G401.6 (cell line): Measurements from ENCODE around the gene CCL28.
"Not testable (repeated sequence)": the region's sequence is repeated elsewhere in the genome, so short reads cannot be mapped to it uniquely, and the experiment has no call there.

ENCODE experiments used
- FAIRE-seq: peaks from 2 replicates; lab custom pipeline; 2012; peaks lifted over from hg19 to GRCh38; lab: Jason Lieb, UNC

The CCL28 gene

GRCh38 chr5:43412156-43412555 lies at the start of gene CCL28:
CCL28 (minus strand) TSS chr5:43412391; CDS start chr5:43412316, 75 bp downstream.
- FAIRE-seq, result no peak

- no peak for FAIRE-seq
Observed at GRCh38 chr5:43461066-43461465, 48.9 kb upstream of the CCL28 start.

GRCh38 chr5:43456556-43456955 lies 44.4 kb upstream of the CCL28 start:
- FAIRE-seq, result no peak

- FAIRE-seq, result not testable (repeated sequence)
Observed at GRCh38 chr5:43441575-43441974, 29.4 kb upstream of the CCL28 start.

GRCh38 chr5:43437062-43437660 lies 25.0 kb upstream of the CCL28 start:
- no peak for FAIRE-seq

- FAIRE-seq, result no peak
Observed at GRCh38 chr5:43433382-43433781, 21.2 kb upstream of the CCL28 start.

GRCh38 chr5:43432486-43433375 lies 20.5 kb upstream of the CCL28 start:
- no peak for FAIRE-seq

GRCh38 chr5:43429706-43430105 lies 17.5 kb upstream of the CCL28 start:
- FAIRE-seq, result no peak

GRCh38 chr5:43429016-43429415 lies 16.8 kb upstream of the CCL28 start:
- FAIRE-seq, result no peak

- FAIRE-seq, result no peak
Observed at GRCh38 chr5:43427306-43427705, 15.1 kb upstream of the CCL28 start.

GRCh38 chr5:43425983-43426382 lies 13.8 kb upstream of the CCL28 start:
- FAIRE-seq, result no peak

GRCh38 chr5:43423086-43423485 lies 10.9 kb upstream of the CCL28 start:
- not testable (repeated sequence) for FAIRE-seq

- no peak for FAIRE-seq
Observed at GRCh38 chr5:43422143-43422542, 10.0 kb upstream of the CCL28 start.

GRCh38 chr5:43421450-43422133 lies 9.4 kb upstream of the CCL28 start:
- FAIRE-seq, result no peak

- no peak for FAIRE-seq
Observed at GRCh38 chr5:43420241-43420640, 8.1 kb upstream of the CCL28 start.

- no peak for FAIRE-seq
Observed at GRCh38 chr5:43418561-43418960, 6.4 kb upstream of the CCL28 start.

- FAIRE-seq, result no peak
Observed at GRCh38 chr5:43416803-43417394, 4.7 kb upstream of the CCL28 start.

GRCh38 chr5:43415935-43416802 lies 4.0 kb upstream of the CCL28 start:
- no peak for FAIRE-seq

- no peak for FAIRE-seq
Observed at GRCh38 chr5:43413966-43414365, 1.8 kb upstream of the CCL28 start.

GRCh38 chr5:43412644-43413043 lies 453 bp upstream of the CCL28 start:
- no peak for FAIRE-seq

- FAIRE-seq, result no peak
Observed at GRCh38 chr5:43411495-43411894, 696 bp downstream of the CCL28 start.

GRCh38 chr5:43410414-43410813 lies 1.8 kb downstream of the CCL28 start:
- FAIRE-seq, result no peak
